ENCODE data around the gene MAFF.
A peak's percentile ranks its signal among the peaks of the same experiment; 100 is the strongest.

MAFF gene

DNA sequence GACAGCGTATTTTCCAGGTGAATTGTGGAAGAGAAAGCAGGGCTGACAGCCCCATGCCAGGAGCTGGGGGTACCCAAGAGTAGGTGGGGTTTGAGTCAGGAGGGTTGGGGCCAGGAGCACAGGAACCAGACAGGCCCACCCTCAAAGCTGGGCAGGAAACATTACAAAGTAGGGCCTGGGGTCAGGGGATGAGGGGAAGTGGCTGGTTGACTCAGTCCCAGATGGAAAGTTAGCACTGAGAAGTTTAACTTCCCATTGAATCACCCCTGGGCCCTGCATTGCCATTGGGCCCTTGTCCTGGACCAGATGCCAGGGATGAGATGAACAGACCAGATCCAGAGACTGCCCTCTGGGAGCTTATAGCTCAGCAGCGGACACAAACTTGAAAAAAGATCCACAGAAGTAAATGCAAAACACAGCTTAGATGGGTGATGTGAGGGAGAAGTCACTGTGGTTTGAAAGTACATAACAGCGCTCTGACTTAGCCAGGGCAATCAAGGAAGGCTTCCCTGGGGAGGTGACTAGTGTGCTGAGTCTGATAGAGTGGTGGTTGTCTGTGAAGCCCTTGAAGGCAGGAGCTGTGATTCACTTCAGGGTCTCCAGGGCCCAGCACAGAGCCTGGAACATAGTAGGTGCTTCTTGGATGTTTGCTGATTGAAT, 2.2 kb downstream of the MAFF start:
- Mint-ChIP-seq H3K4me3 (peak overlapping the region; percentile 83 to 89), H3K27me3 (no peaks in the 10 kb centered on the region), H3K4me1 (peaks cover 48 to 51% of the 10 kb centered on the region in 2 donors), H3K36me3 (peaks cover 0 to 12% of the 10 kb centered on the region in 2 donors), H3K27ac (peak overlapping the region; percentile 68), H3K9me3 (no peaks in the 10 kb centered on the region)
- no peak for DNase-seq
- ATAC-seq (replicated peaks) = peak in 1 of 2 donors; percentile 13

DNA sequence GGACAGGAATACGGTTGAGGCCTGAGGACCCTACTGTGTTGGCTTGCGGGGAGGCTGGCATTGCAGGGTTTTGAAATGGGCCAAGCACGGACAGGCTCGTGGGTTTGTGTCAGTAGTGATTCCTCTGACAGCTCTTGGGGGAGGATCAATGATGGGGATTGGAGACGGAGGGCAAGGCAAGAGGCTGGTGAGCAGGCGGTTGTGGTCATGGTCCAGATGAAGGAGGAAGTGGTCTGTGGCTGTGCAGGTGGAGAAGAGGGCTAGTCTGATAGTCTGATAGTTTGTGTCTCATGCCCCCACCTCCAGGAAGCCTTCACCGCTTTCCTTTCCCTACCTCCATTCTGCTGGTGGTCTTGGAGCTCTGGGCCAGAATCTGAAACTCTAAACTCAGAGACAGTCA, 3.0 kb downstream of the MAFF start:
- peak overlapping the region; percentile 33 for H3K27ac Mint-ChIP-seq
- peak overlapping the region in 1 of 2 donors; percentile 2 for H3K4me3 Mint-ChIP-seq
- peak; percentile 47 for DNase-seq
- no peaks in the 10 kb centered on the region for H3K9me3 Mint-ChIP-seq
- H3K36me3 Mint-ChIP-seq = peaks cover 0 to 9% of the 10 kb centered on the region in 2 donors
- H3K4me1 Mint-ChIP-seq = peaks cover 44 to 50% of the 10 kb centered on the region in 2 donors
- peak; percentile 60 for ATAC-seq (replicated peaks)
- no peaks in the 10 kb centered on the region for H3K27me3 Mint-ChIP-seq

DNA sequence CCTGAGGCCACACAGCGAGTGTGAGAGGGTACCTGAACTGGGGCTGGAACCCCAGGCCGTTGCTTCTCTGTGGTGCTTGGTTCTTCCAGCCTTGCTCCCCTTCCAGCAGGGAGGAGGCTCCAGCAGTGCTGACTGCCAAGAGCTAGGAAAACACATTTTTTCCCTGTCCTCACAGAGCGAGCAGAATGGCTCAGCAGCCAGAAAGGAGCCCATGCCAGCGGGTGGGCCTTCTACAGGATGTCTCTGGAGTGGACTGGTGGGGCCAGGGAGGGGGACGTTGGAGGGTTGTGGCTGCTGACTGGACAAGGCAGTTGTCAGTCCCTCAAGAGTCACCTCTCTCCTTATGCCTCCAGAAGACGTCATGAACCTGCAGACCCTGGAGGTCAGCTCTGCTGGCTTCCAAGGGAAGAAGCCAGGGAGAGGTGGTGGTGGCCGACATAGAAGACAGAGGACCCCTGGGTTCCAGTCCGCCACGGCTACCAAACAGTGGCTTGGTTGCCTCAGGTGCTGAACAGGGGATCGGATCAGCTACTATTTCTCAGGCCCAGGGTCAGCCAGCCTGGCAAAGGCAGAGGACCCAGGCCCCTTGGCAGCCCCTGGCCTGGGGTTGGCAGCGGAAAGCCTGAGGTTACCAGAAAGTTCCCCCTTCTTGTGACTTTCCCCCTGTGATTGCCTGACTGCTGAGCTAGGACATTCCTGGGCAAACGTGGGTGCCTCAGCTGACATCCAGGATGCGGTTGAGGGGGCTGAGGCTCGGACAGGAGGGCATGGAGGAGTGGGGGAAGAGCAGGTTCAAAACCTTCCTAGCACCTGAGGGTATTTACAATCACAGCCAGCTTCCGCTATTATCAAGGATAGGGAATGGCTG, 3.7 kb downstream of the MAFF start:
- H3K27me3 Mint-ChIP-seq = no peaks in the 10 kb centered on the region
- peaks cover 2 to 5% of the 10 kb centered on the region in 2 donors for H3K9me3 Mint-ChIP-seq
- no peak overlapping the region for H3K4me3 Mint-ChIP-seq
- DNase-seq (no peak), ATAC-seq (replicated peaks) (no peak)
- H3K36me3 Mint-ChIP-seq = peaks cover 3 to 13% of the 10 kb centered on the region in 2 donors
- H3K4me1 Mint-ChIP-seq = peaks cover 45 to 57% of the 10 kb centered on the region in 2 donors
- H3K27ac Mint-ChIP-seq = no peak overlapping the region

DNA sequence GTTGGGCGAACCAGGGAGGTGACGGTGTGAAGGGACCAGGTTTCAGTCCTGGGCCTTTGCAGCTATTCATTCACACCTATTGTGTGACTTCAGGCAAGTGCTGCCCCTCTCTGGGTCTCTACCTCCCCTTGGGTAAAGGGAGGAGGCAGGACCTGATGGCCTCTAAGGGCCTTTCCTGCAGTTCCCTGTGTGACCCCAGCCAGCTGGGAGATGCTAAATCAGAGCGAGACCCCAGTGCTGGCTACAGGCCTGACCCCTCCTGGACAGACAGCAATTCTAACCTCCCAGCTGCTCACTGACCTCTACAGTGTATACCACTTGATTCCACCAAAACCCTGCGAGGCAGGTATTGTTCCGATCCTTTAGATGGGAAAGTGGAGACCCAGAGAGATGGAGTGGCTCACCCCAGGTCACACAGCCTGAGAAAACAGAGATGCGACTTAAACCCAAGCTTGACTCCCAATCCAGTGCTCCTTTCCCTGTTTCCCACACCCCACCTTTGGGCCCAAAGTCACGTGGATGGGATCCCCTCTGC, 6.2 kb downstream of the MAFF start:
- DNase-seq (no peak), ATAC-seq (replicated peaks) (no peak)
- Mint-ChIP-seq H3K4me3 (no peak overlapping the region), H3K36me3 (peaks cover 7 to 17% of the 10 kb centered on the region in 2 donors), H3K9me3 (peaks cover 2 to 5% of the 10 kb centered on the region in 2 donors), H3K27ac (peak overlapping the region; percentile 56), H3K27me3 (no peaks in the 10 kb centered on the region), H3K4me1 (peaks cover 36 to 62% of the 10 kb centered on the region in 2 donors)

DNA sequence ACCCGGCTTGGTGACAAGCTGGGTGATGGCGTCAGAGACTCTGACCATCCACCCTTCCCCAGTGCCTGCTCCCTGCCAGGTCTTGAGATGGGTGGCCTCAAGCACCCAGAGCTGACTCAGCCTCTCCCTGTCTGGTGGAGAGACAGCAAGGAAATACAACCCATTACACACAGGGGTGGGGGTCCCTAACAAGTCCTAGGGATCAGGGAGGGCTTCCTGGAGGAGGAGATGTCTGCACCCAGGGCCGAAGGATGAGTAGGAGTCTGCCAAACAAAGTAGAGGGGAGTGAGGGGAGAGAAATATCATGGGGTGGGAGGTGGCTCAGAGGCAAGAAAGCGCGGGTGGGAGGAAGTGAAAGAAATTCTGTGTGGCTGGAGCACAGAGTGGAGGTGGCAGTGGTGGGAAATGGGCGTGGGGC, 6.8 kb downstream of the MAFF start:
- Mint-ChIP-seq H3K27me3 (no peaks in the 10 kb centered on the region), H3K9me3 (peaks cover 2 to 5% of the 10 kb centered on the region in 2 donors), H3K4me3 (no peak overlapping the region), H3K27ac (peak overlapping the region; percentile 56), H3K4me1 (peaks cover 38 to 62% of the 10 kb centered on the region in 2 donors), H3K36me3 (peaks cover 7 to 17% of the 10 kb centered on the region in 2 donors)
- DNase-seq (no peak), ATAC-seq (replicated peaks) (no peak)

DNA sequence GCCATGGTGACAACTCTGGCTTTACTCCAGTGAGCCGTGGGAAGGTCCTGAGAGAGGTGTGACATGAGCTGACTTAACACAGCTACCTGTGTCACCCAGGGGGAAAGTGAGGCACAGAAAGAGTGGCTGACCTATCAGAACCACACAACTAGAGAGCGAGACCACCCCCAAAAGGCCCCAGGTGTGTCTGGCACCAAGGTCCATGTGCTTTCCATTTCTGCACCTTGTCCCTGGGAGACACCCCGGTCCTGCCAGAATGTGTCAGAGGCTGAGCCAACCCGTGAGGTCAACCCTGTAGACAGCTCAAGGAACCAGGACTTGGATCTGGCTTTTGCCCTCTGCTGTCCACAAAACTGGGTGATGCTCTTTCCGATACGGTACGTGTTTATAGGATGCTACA, 9.8 kb downstream of the MAFF start:
- Mint-ChIP-seq H3K4me1 (peaks cover 30 to 61% of the 10 kb centered on the region in 2 donors), H3K27me3 (peaks cover 7% of the 10 kb centered on the region in 2 donors), H3K36me3 (peaks cover 18 to 32% of the 10 kb centered on the region in 2 donors), H3K27ac (no peak overlapping the region), H3K9me3 (peaks cover 2 to 5% of the 10 kb centered on the region in 2 donors), H3K4me3 (no peak overlapping the region)
- ATAC-seq (replicated peaks) = no peak
- no peak for DNase-seq

DNA sequence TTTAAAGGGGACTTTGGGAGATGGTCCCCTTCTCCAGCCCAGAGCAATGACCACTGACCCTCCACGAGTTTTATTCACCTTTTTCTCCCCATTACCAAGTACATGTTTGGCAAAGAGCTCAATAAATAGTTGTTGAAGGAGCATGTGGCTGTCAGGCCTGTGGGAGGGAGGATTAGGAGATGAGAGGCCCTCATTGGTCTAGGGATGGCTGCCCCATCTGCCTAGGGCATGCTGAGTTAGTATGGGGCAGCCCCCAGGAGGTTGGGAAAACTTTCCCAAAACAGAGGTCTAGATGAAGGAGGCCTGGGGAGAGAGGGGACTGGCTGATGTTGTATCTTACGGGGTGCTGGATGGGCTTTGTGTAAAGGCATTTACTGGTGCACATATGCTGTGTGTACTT, 10.6 kb downstream of the MAFF start:
- ATAC-seq (replicated peaks) (no peak), DNase-seq (no peak)
- H3K36me3 Mint-ChIP-seq = peaks cover 19 to 33% of the 10 kb centered on the region in 2 donors
- H3K27ac Mint-ChIP-seq = peak overlapping the region; percentile 88
- peaks cover 30 to 61% of the 10 kb centered on the region in 2 donors for H3K4me1 Mint-ChIP-seq
- H3K4me3 Mint-ChIP-seq = no peak overlapping the region
- peaks cover 2 to 5% of the 10 kb centered on the region in 2 donors for H3K9me3 Mint-ChIP-seq
- peaks cover 7% of the 10 kb centered on the region in 2 donors for H3K27me3 Mint-ChIP-seq

DNA sequence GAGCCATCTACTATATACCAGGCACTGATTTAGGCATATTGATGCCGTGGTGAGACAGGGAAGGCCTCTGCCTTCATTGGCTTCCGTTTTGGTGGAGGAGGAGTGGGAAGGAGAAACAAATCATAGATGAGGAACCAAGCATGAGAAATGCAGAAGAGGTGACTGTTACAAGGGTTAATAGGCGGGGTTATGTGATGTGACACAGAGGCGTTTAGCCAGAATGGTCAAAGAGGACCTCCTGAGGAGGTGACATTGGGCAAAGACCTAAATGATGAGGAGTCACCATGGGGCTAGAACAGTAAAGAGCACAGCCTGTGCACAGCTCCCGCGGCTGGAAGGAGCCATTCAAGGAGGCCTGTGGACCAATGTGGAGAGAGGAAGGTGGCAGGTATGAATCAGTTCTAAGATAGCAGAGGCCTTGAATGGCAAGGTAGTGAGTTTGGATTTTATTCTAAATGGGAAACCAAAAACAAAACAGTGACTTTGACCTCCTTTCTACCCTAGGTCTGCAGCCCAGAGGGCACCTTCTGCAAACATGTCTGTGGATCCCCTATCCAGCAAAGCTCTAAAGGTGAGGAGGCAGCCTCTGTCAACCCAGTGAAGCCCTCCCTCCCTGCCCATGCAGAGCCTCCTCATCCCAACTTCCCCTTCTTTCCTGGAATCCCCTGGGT, 11.7 kb downstream of the MAFF start:
- Mint-ChIP-seq H3K27ac (peak overlapping the region; percentile 32), H3K9me3 (peaks cover 2 to 5% of the 10 kb centered on the region in 2 donors), H3K36me3 (peaks cover 19 to 29% of the 10 kb centered on the region in 2 donors), H3K4me3 (peak overlapping the region in 1 of 2 donors; percentile 67), H3K4me1 (peaks cover 31 to 60% of the 10 kb centered on the region in 2 donors), H3K27me3 (peaks cover 7% of the 10 kb centered on the region in 2 donors)
- ATAC-seq (replicated peaks) (peak; percentile 65 to 78), DNase-seq (no peak)

DNA sequence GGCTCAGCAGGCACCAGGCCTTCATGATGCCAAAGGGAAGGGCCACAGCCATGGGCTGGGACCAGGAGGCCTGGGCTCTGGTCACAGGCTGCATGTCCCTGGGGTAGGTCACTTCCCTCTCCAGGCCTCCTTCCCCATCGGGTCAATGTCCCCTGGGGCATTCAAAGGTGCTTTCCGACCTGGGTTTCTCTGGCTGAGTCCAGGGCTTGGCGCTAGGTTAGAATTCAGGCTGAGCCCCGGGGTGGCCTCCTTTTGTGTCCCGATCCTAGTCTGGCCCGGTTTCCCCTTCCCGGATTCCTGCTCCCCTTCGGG, 12.2 kb downstream of the MAFF start:
- Mint-ChIP-seq H3K4me3 (peak overlapping the region; percentile 32 to 67), H3K27ac (peak overlapping the region; percentile 21), H3K36me3 (peaks cover 19 to 24% of the 10 kb centered on the region in 2 donors), H3K9me3 (peaks cover 2 to 5% of the 10 kb centered on the region in 2 donors), H3K4me1 (peaks cover 29 to 59% of the 10 kb centered on the region in 2 donors), H3K27me3 (peaks cover 7% of the 10 kb centered on the region in 2 donors)
- ATAC-seq (replicated peaks) (peak; percentile 29 to 43), DNase-seq (peak; percentile 30)

DNA sequence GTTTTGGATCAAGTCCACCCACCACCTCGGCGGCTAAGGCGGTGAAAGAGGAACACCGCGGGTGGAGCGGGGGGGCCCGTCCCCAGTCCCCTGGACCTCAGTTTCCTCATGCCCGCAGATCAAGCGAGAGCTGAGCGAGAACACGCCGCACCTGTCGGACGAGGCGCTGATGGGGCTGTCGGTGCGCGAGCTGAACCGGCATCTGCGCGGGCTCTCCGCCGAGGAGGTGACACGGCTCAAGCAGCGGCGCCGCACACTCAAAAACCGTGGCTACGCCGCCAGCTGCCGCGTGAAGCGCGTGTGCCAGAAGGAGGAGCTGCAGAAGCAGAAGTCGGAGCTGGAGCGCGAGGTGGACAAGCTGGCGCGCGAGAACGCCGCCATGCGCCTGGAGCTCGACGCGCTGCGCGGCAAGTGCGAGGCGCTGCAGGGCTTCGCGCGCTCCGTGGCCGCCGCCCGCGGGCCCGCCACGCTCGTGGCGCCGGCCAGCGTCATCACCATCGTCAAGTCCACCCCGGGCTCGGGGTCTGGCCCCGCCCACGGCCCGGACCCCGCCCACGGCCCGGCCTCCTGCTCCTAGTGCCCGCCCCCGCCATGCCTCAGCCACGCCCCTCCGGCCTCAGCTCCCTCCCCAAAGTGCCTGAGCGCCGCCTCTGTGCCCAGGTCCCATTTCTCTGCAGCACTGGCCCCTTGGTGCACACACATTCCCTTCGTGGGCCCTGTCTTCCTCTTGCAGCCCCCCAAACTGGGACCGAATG, 12.7 kb downstream of the MAFF start:
- Mint-ChIP-seq H3K4me3 (peak overlapping the region; percentile 48 to 67), H3K4me1 (peaks cover 29 to 58% of the 10 kb centered on the region in 2 donors), H3K36me3 (peaks cover 19 to 27% of the 10 kb centered on the region in 2 donors), H3K9me3 (peaks cover 2 to 5% of the 10 kb centered on the region in 2 donors), H3K27me3 (peaks cover 7% of the 10 kb centered on the region in 2 donors), H3K27ac (no peak overlapping the region)
- peak; percentile 27 for DNase-seq
- ATAC-seq (replicated peaks) = peak; percentile 48 to 50

DNA sequence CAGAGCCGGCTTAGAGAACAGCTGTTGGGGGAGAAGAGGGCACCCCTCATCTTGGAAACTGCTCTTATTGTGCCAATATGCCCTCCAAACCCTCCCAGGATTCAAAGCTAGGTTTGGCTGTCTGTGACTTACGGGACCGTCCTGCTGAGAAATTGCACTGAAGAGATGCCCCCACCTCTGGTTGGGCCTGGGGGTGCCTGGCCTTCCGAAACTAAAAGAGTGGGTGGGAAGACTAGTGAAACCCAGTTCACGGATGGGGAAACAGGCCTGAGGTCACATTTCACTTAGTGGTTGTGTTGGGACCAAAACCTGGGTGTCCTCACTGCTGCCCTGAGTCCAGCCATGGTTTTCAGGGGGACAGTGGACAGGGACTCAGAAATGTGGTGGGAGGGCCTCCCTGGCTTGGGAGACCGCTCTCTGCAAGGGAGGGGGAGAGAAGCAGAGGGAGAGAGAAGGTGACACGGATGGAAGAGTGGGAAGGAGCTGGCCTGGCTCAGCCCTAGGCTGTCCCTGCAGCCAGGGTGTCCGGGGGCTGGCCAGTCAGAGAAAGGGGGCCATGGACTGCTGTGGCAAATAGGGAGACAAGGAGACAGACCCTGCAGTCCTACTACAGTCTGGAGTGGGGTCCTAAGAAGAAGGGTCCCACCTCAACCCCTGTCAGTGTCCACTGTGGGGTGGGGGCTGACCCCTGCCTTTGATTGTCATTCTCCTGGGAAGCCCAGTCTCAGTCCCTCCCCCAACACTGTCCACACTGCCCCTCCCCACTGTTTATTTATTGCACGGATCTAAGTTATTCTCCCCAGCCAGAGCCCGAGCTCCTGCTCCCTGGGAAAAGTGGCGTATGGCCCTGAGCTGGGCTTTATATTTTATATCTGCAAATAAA, 13.6 kb downstream of the MAFF start:
- peaks cover 26 to 50% of the 10 kb centered on the region in 2 donors for H3K4me1 Mint-ChIP-seq
- peak overlapping the region; percentile 45 to 48 for H3K4me3 Mint-ChIP-seq
- peaks cover under 1 to 2% of the 10 kb centered on the region in 2 donors for H3K9me3 Mint-ChIP-seq
- peak overlapping the region; percentile 81 for H3K27ac Mint-ChIP-seq
- no peak for ATAC-seq (replicated peaks)
- no peak for DNase-seq
- H3K27me3 Mint-ChIP-seq = peaks cover 7% of the 10 kb centered on the region in 2 donors
- peaks cover 17 to 24% of the 10 kb centered on the region in 2 donors for H3K36me3 Mint-ChIP-seq

DNA sequence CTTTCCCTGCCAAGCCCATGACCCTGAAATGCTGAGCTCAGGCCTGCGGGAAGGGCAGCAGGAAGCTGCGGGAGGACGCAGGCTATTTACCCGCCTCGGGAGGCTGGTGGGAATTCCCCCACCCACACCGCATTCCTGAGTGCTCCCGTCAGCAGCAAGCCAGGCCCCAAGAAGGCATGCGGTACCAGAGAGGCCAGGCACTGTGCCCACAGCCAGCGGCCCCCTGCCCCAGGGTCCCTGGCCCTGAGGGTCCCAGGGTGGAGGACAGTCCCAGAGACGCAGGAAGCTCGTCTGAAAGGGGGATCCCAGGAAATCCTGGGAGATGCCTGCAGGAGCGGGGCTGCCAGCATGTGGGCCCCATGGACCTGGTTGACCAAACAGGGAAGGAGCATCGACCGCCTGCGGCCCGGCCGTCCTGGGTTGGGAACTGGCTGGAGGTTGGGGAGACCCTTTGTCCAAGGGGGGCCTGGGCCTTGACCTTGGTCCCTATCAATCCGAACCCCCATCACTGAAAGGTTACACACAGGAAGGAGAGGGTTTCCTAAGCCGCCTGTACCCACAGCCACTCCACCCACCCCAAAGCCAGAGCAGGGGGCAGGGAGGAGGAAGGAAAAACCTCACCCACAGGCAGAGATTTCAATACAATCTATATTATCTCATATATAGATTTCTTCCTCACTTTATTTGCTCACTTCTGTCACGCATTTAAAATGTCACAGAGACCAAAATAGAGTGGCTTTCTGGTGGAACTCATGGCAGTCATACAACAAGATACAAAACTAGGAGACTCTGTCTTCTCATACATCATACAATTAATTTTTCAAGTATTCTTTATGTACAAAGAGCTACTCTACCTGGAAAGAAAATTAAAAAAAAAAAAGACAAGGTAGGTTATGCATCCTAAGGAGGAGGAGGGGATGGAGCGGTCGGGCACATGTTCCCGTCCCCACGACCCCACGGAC, 17.1 kb downstream of the MAFF start:
- peaks cover 29 to 31% of the 10 kb centered on the region in 2 donors for H3K36me3 Mint-ChIP-seq
- H3K4me1 Mint-ChIP-seq = peaks cover 19 to 29% of the 10 kb centered on the region in 2 donors
- no peak overlapping the region for H3K4me3 Mint-ChIP-seq
- DNase-seq (no peak), ATAC-seq (replicated peaks) (no peak)
- H3K27me3 Mint-ChIP-seq = peaks cover 7% of the 10 kb centered on the region in 2 donors
- no peak overlapping the region for H3K27ac Mint-ChIP-seq
- H3K9me3 Mint-ChIP-seq = no peaks in the 10 kb centered on the region
